Ascending aorta (tissue), 2 donors: Measurements from ENCODE around the gene PROM2. TPM values are rescaled to one million over a fixed set of nuclear protein-coding genes. Genes with fewer than 3 reads are reported as not detected.

Experiments
- DNase-seq, 2 donors: peaks; one replicate each; pipeline ENCODE4 v3.0.0-alpha.2; 2019; ENCODE audit warnings: low spot score in 2 of 2
- H3K27ac ChIP-seq, 2 donors: fragments of 200-600 bp; sonication (generic); one replicate each; pipeline ENCODE4 v1.5.1; 2016 to 2017; ENCODE audit warnings: mild to moderate bottlenecking in 1 of 2
- H3K27me3 ChIP-seq: fragments of 200-600 bp; sonication (generic); one replicate; pipeline ENCODE4 v1.5.1; 2017
- H3K36me3 ChIP-seq, 2 donors: fragments of 200-600 bp; sonication (generic); one replicate each; pipeline ENCODE4 v1.5.1; 2016
- H3K4me1 ChIP-seq, 2 donors: fragments of 200-600 bp; sonication (generic); one replicate each; pipeline ENCODE4 v1.5.1; 2016 to 2017; ENCODE audit warnings: mild to moderate bottlenecking in 1 of 2
- H3K4me3 ChIP-seq, 2 donors: fragments of 200-600 bp; sonication (generic); one replicate each; pipeline ENCODE4 v1.5.1; 2016 to 2017; ENCODE audit warnings: mild to moderate bottlenecking in 1 of 2
- H3K9me3 ChIP-seq, 2 donors: fragments of 200-600 bp; sonication (generic); one replicate each; pipeline ENCODE4 v1.5.1; 2016
- intact Hi-C: fragments of 100-400 bp; cut with DNase I; formaldehyde crosslinking; loops from one replicate; pipeline ENCODE4 v1.15.1; 2023
- total RNA-seq: library from RNA; depleted of rRNA; stranded (reverse); fragments of >200 nt; gene quantifications from one replicate; pipeline ENCODE4 v1.1.0, GENCODE V29; 2016
- TF ChIP-seq, protein P1 (sequence below), 3 experiments: fragments of 200-600 bp in 2 of 3; fragments of 450-650 bp in 1 of 3; sonication (generic) in 2 of 3; IDR thresholded peaks; one replicate each; pipeline ENCODE4 v1.5.1; 2016 to 2019; ENCODE audit warnings: antibody characterized with exemption in 3 of 3, mild to moderate bottlenecking in 1 of 3, moderate library complexity in 1 of 3

PROM2 gene
- total RNA-seq, 1 donor from 2014 or later = not detected

DNA sequence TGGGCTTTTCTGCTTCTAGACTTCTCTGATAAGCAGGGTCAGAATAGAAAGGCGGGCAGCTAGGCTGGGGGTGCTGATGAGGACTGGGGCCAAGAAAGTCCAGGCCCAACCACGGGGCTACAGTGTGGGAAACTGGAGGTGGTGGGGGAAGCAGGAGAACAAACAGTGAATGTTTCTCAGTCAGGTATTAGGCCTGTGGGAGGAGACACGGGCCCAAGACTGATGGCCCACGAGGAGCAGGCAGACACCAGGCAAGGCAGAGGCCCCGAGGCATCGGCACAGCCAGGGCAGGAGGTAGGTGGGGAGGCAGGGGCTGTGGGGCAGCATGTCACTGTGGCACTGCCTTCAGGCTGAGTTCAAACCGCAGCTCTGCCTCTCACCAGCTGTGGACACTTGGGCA, 63.6 kb downstream of the PROM2 start:
- no peak for DNase-seq
- TF ChIP-seq, protein P1, sequence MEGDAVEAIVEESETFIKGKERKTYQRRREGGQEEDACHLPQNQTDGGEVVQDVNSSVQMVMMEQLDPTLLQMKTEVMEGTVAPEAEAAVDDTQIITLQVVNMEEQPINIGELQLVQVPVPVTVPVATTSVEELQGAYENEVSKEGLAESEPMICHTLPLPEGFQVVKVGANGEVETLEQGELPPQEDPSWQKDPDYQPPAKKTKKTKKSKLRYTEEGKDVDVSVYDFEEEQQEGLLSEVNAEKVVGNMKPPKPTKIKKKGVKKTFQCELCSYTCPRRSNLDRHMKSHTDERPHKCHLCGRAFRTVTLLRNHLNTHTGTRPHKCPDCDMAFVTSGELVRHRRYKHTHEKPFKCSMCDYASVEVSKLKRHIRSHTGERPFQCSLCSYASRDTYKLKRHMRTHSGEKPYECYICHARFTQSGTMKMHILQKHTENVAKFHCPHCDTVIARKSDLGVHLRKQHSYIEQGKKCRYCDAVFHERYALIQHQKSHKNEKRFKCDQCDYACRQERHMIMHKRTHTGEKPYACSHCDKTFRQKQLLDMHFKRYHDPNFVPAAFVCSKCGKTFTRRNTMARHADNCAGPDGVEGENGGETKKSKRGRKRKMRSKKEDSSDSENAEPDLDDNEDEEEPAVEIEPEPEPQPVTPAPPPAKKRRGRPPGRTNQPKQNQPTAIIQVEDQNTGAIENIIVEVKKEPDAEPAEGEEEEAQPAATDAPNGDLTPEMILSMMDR (IDR thresholded peaks at IDR 0.05) = no peak
- intact Hi-C loops = no loop called here
- Histone ChIP-seq H3K4me1 (no peaks in the 10 kb centered on the region), H3K36me3 (no peaks in the 10 kb centered on the region), H3K27me3 (no peaks in the 10 kb centered on the region), H3K4me3 (no peak overlapping the region), H3K27ac (no peak overlapping the region), H3K9me3 (no peaks in the 10 kb centered on the region)

Other genes starting within 250 kb of the PROM2 start
- not detected for gene MAL, start 248.7 kb upstream of the PROM2 start, total RNA-seq
- 30.1 TPM for gene MRPS5, start 152.6 kb upstream of the PROM2 start, total RNA-seq
- gene ZNF514, start 114.6 kb upstream of the PROM2 start, total RNA-seq = 10.7 TPM
- gene ZNF2, start 108.6 kb upstream of the PROM2 start, total RNA-seq = 0.75 TPM
- 1.4 TPM for gene ZNF892, start 66.9 kb upstream of the PROM2 start, total RNA-seq
- 5.2 TPM for gene KCNIP3, start 22.9 kb downstream of the PROM2 start, total RNA-seq
- gene FAHD2A, start 128.3 kb downstream of the PROM2 start, total RNA-seq = 54.0 TPM
- not detected for gene TRIM43B, start 210.3 kb downstream of the PROM2 start, total RNA-seq